Liver (tissue), 9 donors: Measurements from ENCODE around the gene CNIH3. TPM values are rescaled to one million over a fixed set of nuclear protein-coding genes. Genes with fewer than 3 reads are reported as not detected.

Source experiments
- DNase-seq: peaks from one replicate; pipeline ENCODE4 v3.0.0-alpha.2; 2017; ENCODE audit warnings: low spot score
- H3K27ac ChIP-seq, 2 donors: one replicate each; pipeline ENCODE4 v1.7.0; 2013; ENCODE audit warnings: inconsistent platforms in 2 of 2, low read length in 2 of 2, control low read depth in 1 of 2, low read depth in 1 of 2, mild to moderate bottlenecking in 1 of 2
- H3K27me3 ChIP-seq, 4 donors: one replicate each; pipeline versions ENCODE4 v1.6.1 to v1.7.0; 2013; ENCODE audit warnings: low read length in 3 of 4, inconsistent platforms in 1 of 4, mild to moderate bottlenecking in 1 of 4, moderate library complexity in 1 of 4; ENCODE audit not compliant: control insufficient read depth in 4 of 4, insufficient read depth in 4 of 4
- H3K36me3 ChIP-seq, 4 donors: one replicate each; pipeline versions ENCODE4 v1.6.1 to v1.7.0; 2013; ENCODE audit warnings: low read length in 3 of 4, mild to moderate bottlenecking in 3 of 4, low read depth in 1 of 4, moderate library complexity in 1 of 4; ENCODE audit not compliant: control insufficient read depth in 4 of 4, insufficient read depth in 3 of 4
- H3K4me1 ChIP-seq, 4 donors: one replicate each; pipeline versions ENCODE4 v1.6.1 to v1.7.0; 2013; ENCODE audit warnings: low read length in 3 of 4, mild to moderate bottlenecking in 3 of 4, moderate library complexity in 1 of 4; ENCODE audit not compliant: control insufficient read depth in 4 of 4, insufficient read depth in 4 of 4
- H3K4me3 ChIP-seq, 3 donors: one replicate each; pipeline versions ENCODE4 v1.6.1 to v1.7.0; 2013; ENCODE audit warnings: low read length in 3 of 3, control low read depth in 1 of 3, low read depth in 1 of 3, mild to moderate bottlenecking in 1 of 3
- H3K9ac ChIP-seq, 2 donors: one replicate each; pipeline ENCODE4 v1.7.0; 2013; ENCODE audit warnings: low read length in 2 of 2, mild to moderate bottlenecking in 2 of 2, moderate library complexity in 2 of 2, control low read depth in 1 of 2, low read depth in 1 of 2
- H3K9me3 ChIP-seq, 4 donors: one replicate each; pipeline versions ENCODE4 v1.6.1 to v1.7.0; 2013; ENCODE audit warnings: low read length in 3 of 4; ENCODE audit not compliant: control insufficient read depth in 4 of 4
- EGR1 ChIP-seq, 2 donors: IDR thresholded peaks; 2 replicates each; pipeline ENCODE4 v1.6.1; 2016 to 2018; ENCODE audit warnings: antibody characterized with exemption in 2 of 2, low read depth in 2 of 2
- FOXA1 ChIP-seq: IDR thresholded peaks from 2 replicates; pipeline ENCODE4 v1.6.1; 2016; ENCODE audit warnings: antibody characterized with exemption
- FOXA2 ChIP-seq: IDR thresholded peaks from 2 replicates; pipeline ENCODE4 v1.6.1; 2016; ENCODE audit warnings: antibody characterized with exemption
- GABPA ChIP-seq, 2 donors: IDR thresholded peaks in 1 of 2; conservative IDR thresholded peaks in 1 of 2; 2 replicates each; pipeline ENCODE4 v1.6.1; 2016; ENCODE audit warnings: antibody characterized with exemption in 2 of 2, mild to moderate bottlenecking in 1 of 2, moderate library complexity in 1 of 2
- HNF4A ChIP-seq, 2 donors: conservative IDR thresholded peaks; 2 replicates each; pipeline ENCODE4 v1.6.1; 2016; ENCODE audit warnings: antibody characterized with exemption in 2 of 2, mild to moderate bottlenecking in 2 of 2
- JUND ChIP-seq, 2 donors: IDR thresholded peaks; 2 replicates each; pipeline ENCODE4 v1.6.1; 2016; ENCODE audit warnings: antibody characterized with exemption in 2 of 2
- NR2F2 ChIP-seq: IDR thresholded peaks from 2 replicates; pipeline ENCODE4 v1.6.1; 2016; ENCODE audit warnings: antibody characterized with exemption
- RAD21 ChIP-seq, 2 donors: IDR thresholded peaks; 2 replicates each; pipeline ENCODE4 v1.6.1; 2016; ENCODE audit warnings: antibody characterized with exemption in 2 of 2, mild to moderate bottlenecking in 2 of 2
- RXRA ChIP-seq, 2 donors: IDR thresholded peaks; 2 replicates each; pipeline ENCODE4 v1.6.1; 2017 to 2018; ENCODE audit warnings: antibody characterized with exemption in 2 of 2, mild to moderate bottlenecking in 1 of 2
- SP1 ChIP-seq: IDR thresholded peaks from 2 replicates; pipeline ENCODE4 v1.6.1; 2018; ENCODE audit warnings: antibody characterized with exemption, mild to moderate bottlenecking
- TAF1 ChIP-seq: conservative IDR thresholded peaks from 2 replicates; pipeline ENCODE4 v1.6.1; 2016; ENCODE audit warnings: antibody characterized with exemption, mild to moderate bottlenecking
- WGBS: extraction: QIAGEN DNeasy Blood & Tissue Kit; methylation state at CpG from one replicate; pipeline ENCODE4 v1.1.7; 2013; 5-methylcytosine and 5-hydroxymethylcytosine counted together
- polyA plus RNA-seq, 2 donors: library from polyadenylated mRNA; stranded (reverse) in 1 of 2; unstranded in 1 of 2; fragments of 200-250 nt in 1 of 2; fragments of >200 nt in 1 of 2; fragmentation: Nextera tagmentation in 1 of 2; extraction: Ambion mirVana in 1 of 2; gene quantifications; one replicate each; pipeline versions ENCODE4 v1.2.1 to v1.2.3, GENCODE V29; 2013 to 2015
- total RNA-seq, 2 donors: library from RNA; depleted of rRNA; stranded (reverse); fragments of >200 nt; gene quantifications; one replicate each; pipeline ENCODE4 v1.2.3, GENCODE V29; 2014
- TF ChIP-seq, protein P1 (sequence below): IDR thresholded peaks from 2 replicates; pipeline ENCODE4 v1.6.1; 2016; ENCODE audit warnings: antibody characterized with exemption
- TF ChIP-seq, protein P2 (sequence below): IDR thresholded peaks from 2 replicates; pipeline ENCODE4 v1.6.1; 2016; ENCODE audit warnings: antibody characterized with exemption
- TF ChIP-seq, protein P3 (sequence below): fragments of 150-350 bp; IDR thresholded peaks from 2 replicates; pipeline ENCODE4 v1.5.1; 2017; ENCODE audit warnings: improper control_type of control experiment, low read depth, low read length; ENCODE audit not compliant: missing input control
- TF ChIP-seq, protein P4 (sequence below): IDR thresholded peaks from 2 replicates; pipeline ENCODE4 v1.6.1; 2016; ENCODE audit warnings: antibody characterized with exemption, mild to moderate bottlenecking
- TF ChIP-seq, protein P5 (sequence below): IDR thresholded peaks from 2 replicates; pipeline ENCODE4 v1.6.1; 2016; ENCODE audit warnings: antibody characterized with exemption
- donor health status: healthy.
- donor health status: healthy.
- donor health status: healthy.
- donor health status: healthy.
- donor health status: healthy.

Gene CNIH3
- total and polyA plus RNA-seq, 4 donors: 0.39 to 1.0 (median 0.93) TPM

DNA sequence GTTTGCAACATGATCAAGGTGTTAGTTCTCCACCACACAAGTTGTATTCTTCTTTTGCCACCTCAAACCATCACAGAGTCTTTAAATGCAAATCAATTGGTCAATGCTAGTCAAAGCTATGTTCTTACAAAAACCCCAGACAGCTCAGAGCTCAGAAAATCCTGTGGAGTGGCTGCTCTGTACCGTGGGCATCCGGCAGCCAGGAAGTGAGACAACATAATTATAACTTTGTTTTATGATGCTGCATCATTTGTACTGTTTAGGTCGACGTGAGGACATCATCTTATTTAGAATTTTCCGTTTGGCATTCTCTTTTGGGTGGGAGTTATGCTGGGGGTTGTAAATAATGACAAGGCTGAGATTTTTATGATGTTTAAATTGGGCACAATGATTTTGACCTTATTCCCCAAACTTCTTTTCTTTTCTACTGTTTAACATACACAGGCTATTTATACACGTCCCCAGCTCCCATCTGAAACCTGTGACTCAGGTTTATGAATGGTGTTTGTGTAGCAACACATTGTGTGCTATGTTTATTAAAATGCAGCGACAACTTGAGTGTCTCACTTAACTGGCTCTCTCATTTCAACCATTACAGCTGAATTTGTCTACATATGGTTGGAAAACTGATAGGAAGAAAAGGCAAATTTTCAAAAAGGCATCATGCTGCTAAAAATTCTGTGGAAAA, 124.0 kb downstream of the CNIH3 start:
- WGBS: 85% methylated on average over 7 of the region's 7 CpGs
- no peak for DNase-seq
- Histone ChIP-seq H3K9me3 (no peaks in the 10 kb centered on the region), H3K9ac (no peak overlapping the region), H3K4me1 (no peaks in the 10 kb centered on the region), H3K27me3 (no peaks in the 10 kb centered on the region), H3K27ac (no peak overlapping the region), H3K36me3 (no peaks in the 10 kb centered on the region), H3K4me3 (no peak overlapping the region)
- TF ChIP-seq HNF4A (conservative IDR thresholded peaks at IDR 0.05): no peak
- no peak for TF ChIP-seq RXRA (IDR thresholded peaks at IDR 0.05)
- no peak for TF ChIP-seq FOXA1
- TF ChIP-seq, protein P1, sequence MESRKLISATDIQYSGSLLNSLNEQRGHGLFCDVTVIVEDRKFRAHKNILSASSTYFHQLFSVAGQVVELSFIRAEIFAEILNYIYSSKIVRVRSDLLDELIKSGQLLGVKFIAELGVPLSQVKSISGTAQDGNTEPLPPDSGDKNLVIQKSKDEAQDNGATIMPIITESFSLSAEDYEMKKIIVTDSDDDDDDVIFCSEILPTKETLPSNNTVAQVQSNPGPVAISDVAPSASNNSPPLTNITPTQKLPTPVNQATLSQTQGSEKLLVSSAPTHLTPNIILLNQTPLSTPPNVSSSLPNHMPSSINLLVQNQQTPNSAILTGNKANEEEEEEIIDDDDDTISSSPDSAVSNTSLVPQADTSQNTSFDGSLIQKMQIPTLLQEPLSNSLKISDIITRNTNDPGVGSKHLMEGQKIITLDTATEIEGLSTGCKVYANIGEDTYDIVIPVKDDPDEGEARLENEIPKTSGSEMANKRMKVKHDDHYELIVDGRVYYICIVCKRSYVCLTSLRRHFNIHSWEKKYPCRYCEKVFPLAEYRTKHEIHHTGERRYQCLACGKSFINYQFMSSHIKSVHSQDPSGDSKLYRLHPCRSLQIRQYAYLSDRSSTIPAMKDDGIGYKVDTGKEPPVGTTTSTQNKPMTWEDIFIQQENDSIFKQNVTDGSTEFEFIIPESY: no peak
- TF ChIP-seq, protein P2, sequence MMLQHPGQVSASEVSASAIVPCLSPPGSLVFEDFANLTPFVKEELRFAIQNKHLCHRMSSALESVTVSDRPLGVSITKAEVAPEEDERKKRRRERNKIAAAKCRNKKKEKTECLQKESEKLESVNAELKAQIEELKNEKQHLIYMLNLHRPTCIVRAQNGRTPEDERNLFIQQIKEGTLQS: no peak
- TF ChIP-seq SP1: no peak
- no peak for TF ChIP-seq TAF1

DNA sequence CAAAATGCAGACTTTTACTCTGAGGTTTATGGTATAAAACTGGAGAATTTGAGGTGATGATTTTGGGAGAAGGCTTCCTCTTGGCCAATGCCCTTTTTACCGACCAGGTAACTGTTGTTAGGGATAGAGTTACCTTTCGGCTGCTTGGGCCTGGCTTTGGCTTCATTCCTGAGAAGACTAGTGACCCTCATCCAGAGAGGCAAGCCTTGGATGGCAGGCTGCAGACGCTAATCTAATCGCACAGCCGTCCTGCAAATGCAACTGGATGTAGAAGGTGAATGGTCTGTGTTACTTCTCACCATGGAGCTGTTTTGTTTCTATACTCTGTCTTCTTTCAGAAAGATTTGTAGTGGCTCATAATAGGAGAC, 124.6 kb downstream of the CNIH3 start:
- H3K36me3 ChIP-seq: no peaks in the 10 kb centered on the region
- H3K27me3 ChIP-seq: no peaks in the 10 kb centered on the region
- no peak overlapping the region for H3K27ac ChIP-seq
- H3K9me3 ChIP-seq: no peaks in the 10 kb centered on the region
- no peak overlapping the region for H3K9ac ChIP-seq
- H3K4me3 ChIP-seq: no peak overlapping the region
- no peak for DNase-seq
- WGBS: 90% methylated on average over 5 of the region's 5 CpGs
- TF ChIP-seq, protein P3, sequence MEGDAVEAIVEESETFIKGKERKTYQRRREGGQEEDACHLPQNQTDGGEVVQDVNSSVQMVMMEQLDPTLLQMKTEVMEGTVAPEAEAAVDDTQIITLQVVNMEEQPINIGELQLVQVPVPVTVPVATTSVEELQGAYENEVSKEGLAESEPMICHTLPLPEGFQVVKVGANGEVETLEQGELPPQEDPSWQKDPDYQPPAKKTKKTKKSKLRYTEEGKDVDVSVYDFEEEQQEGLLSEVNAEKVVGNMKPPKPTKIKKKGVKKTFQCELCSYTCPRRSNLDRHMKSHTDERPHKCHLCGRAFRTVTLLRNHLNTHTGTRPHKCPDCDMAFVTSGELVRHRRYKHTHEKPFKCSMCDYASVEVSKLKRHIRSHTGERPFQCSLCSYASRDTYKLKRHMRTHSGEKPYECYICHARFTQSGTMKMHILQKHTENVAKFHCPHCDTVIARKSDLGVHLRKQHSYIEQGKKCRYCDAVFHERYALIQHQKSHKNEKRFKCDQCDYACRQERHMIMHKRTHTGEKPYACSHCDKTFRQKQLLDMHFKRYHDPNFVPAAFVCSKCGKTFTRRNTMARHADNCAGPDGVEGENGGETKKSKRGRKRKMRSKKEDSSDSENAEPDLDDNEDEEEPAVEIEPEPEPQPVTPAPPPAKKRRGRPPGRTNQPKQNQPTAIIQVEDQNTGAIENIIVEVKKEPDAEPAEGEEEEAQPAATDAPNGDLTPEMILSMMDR: no peak
- TF ChIP-seq EGR1 (IDR thresholded peaks at IDR 0.05; ENCODE audit: low read depth in 2 of 2) (no peak), JUND (IDR thresholded peaks at IDR 0.05) (no peak), FOXA2 (no peak), HNF4A (conservative IDR thresholded peaks at IDR 0.05) (no peak), FOXA1 (no peak), TAF1 (no peak), GABPA (IDR thresholded peaks at IDR 0.05 in 1 of 2, conservative IDR thresholded peaks at IDR 0.05 in 1 of 2) (no peak), RAD21 (IDR thresholded peaks at IDR 0.05) (no peak), NR2F2 (no peak), SP1 (no peak)
- TF ChIP-seq, protein P4, sequence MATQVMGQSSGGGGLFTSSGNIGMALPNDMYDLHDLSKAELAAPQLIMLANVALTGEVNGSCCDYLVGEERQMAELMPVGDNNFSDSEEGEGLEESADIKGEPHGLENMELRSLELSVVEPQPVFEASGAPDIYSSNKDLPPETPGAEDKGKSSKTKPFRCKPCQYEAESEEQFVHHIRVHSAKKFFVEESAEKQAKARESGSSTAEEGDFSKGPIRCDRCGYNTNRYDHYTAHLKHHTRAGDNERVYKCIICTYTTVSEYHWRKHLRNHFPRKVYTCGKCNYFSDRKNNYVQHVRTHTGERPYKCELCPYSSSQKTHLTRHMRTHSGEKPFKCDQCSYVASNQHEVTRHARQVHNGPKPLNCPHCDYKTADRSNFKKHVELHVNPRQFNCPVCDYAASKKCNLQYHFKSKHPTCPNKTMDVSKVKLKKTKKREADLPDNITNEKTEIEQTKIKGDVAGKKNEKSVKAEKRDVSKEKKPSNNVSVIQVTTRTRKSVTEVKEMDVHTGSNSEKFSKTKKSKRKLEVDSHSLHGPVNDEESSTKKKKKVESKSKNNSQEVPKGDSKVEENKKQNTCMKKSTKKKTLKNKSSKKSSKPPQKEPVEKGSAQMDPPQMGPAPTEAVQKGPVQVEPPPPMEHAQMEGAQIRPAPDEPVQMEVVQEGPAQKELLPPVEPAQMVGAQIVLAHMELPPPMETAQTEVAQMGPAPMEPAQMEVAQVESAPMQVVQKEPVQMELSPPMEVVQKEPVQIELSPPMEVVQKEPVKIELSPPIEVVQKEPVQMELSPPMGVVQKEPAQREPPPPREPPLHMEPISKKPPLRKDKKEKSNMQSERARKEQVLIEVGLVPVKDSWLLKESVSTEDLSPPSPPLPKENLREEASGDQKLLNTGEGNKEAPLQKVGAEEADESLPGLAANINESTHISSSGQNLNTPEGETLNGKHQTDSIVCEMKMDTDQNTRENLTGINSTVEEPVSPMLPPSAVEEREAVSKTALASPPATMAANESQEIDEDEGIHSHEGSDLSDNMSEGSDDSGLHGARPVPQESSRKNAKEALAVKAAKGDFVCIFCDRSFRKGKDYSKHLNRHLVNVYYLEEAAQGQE: no peak
- TF ChIP-seq, protein P1: no peak
- TF ChIP-seq, protein P5, sequence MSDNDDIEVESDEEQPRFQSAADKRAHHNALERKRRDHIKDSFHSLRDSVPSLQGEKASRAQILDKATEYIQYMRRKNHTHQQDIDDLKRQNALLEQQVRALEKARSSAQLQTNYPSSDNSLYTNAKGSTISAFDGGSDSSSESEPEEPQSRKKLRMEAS: no peak
- H3K4me1 ChIP-seq: no peaks in the 10 kb centered on the region
